SK-N-SH treated with all-trans-retinoic acid at 6 μM for 48 hours (cell line): ENCODE data around the gene HOXA2.

Experiments
- ATAC-seq: fragments of 200-7000 bp; cut with Tn5 transposase; 3 replicates; pipeline ENCODE4 v1.9.1; 2020; ENCODE audit warnings: mild to moderate bottlenecking, moderate library complexity
- ARNTL ChIP-seq: fragments of 450-650 bp; formaldehyde crosslinking; IDR thresholded peaks from 2 replicates; pipeline ENCODE4 v1.5.0; 2020; ENCODE audit warnings: low read depth, mild to moderate bottlenecking, moderate library complexity, borderline replicate concordance
- BACH2 ChIP-seq: fragments of 250-450 bp; sonication (Bioruptor Pico); IDR thresholded peaks from 2 replicates; pipeline ENCODE4 v1.9.0; 2021; ENCODE audit warnings: mild to moderate bottlenecking, borderline replicate concordance
- CREB5 ChIP-seq: fragments of 250-450 bp; sonication (Bioruptor Pico); IDR thresholded peaks from 2 replicates; pipeline ENCODE4 v1.5.1; 2020; ENCODE audit warnings: low read depth, mild to moderate bottlenecking, moderate library complexity
- CSDC2 ChIP-seq: fragments of 250-450 bp; sonication (Bioruptor Pico); IDR thresholded peaks from 2 replicates; pipeline ENCODE4 v1.5.0; 2020; ENCODE audit warnings: mild to moderate bottlenecking, moderate library complexity
- ISL1 ChIP-seq: fragments of 250-450 bp; sonication (Bioruptor Pico); IDR thresholded peaks from 2 replicates; pipeline ENCODE4 v2.1.2; 2022; ENCODE audit warnings: mild to moderate bottlenecking, moderate library complexity
- OSR1 ChIP-seq: fragments of 250-450 bp; sonication (Bioruptor Pico); IDR thresholded peaks from 2 replicates; pipeline ENCODE4 v1.8.0; 2022; ENCODE audit warnings: moderate library complexity, mild to moderate bottlenecking, inconsistent platforms
- PATZ1 ChIP-seq: fragments of 250-450 bp; sonication (Bioruptor Pico); IDR thresholded peaks from 2 replicates; pipeline ENCODE4 v1.8.0; 2020; ENCODE audit warnings: mild to moderate bottlenecking, moderate library complexity, borderline replicate concordance
- POU6F1 ChIP-seq: fragments of 250-450 bp; sonication (Bioruptor Pico); IDR thresholded peaks from 2 replicates; pipeline ENCODE4 v1.8.0; 2021; ENCODE audit warnings: low read depth, mild to moderate bottlenecking, moderate library complexity, borderline replicate concordance
- RARB ChIP-seq: fragments of 250-450 bp; sonication (Bioruptor Pico); IDR thresholded peaks from 2 replicates; pipeline ENCODE4 v1.8.0; 2021; ENCODE audit warnings: mild to moderate bottlenecking, moderate library complexity
- TCF4 ChIP-seq: fragments of 250-450 bp; sonication (Bioruptor Pico); IDR thresholded peaks from 2 replicates; pipeline ENCODE4 v1.8.0; 2021; ENCODE audit warnings: mild to moderate bottlenecking, moderate library complexity, borderline replicate concordance
- TOX ChIP-seq: fragments of 250-450 bp; sonication (Bioruptor Pico); IDR thresholded peaks from 2 replicates; pipeline ENCODE4 v1.8.0; 2021; ENCODE audit warnings: mild to moderate bottlenecking, moderate library complexity, borderline replicate concordance
- TSHZ2 ChIP-seq: fragments of 250-450 bp; sonication (Bioruptor Pico); IDR thresholded peaks from 2 replicates; pipeline ENCODE4 v1.5.0; 2020; ENCODE audit warnings: mild to moderate bottlenecking, moderate library complexity
- ZFP3 ChIP-seq: fragments of 250-450 bp; sonication (Bioruptor Pico); IDR thresholded peaks from 2 replicates; pipeline ENCODE4 v1.5.0; 2020; ENCODE audit warnings: mild to moderate bottlenecking, moderate library complexity
- ZFP30 ChIP-seq: fragments of 450-650 bp; formaldehyde crosslinking; IDR thresholded peaks from 2 replicates; pipeline ENCODE4 v1.5.0; 2022; ENCODE audit warnings: mild to moderate bottlenecking, moderate library complexity
- ZNF565 ChIP-seq: fragments of 450-650 bp; formaldehyde crosslinking; conservative IDR thresholded peaks from 2 replicates; pipeline ENCODE4 v1.5.0; 2020; ENCODE audit warnings: low read depth, mild to moderate bottlenecking, moderate library complexity
- ZNF70 ChIP-seq: fragments of 450-650 bp; formaldehyde crosslinking; IDR thresholded peaks from 2 replicates; pipeline ENCODE4 v1.5.0; 2020; ENCODE audit warnings: mild to moderate bottlenecking, moderate library complexity
- ZNF8 ChIP-seq: fragments of 450-650 bp; formaldehyde crosslinking; IDR thresholded peaks from 2 replicates; pipeline ENCODE4 v1.5.0; 2020; ENCODE audit warnings: mild to moderate bottlenecking, moderate library complexity
- TF ChIP-seq, protein P1 (sequence below): fragments of 250-450 bp; sonication (Bioruptor Pico); IDR thresholded peaks from 2 replicates; pipeline ENCODE4 v1.5.1; 2021; ENCODE audit warnings: mild to moderate bottlenecking, moderate library complexity

The HOXA2 gene

GRCh38 chr7:27096768-27097514 is 5.5 kb downstream of the HOXA2 start (continued):
- TF ChIP-seq, protein P1, sequence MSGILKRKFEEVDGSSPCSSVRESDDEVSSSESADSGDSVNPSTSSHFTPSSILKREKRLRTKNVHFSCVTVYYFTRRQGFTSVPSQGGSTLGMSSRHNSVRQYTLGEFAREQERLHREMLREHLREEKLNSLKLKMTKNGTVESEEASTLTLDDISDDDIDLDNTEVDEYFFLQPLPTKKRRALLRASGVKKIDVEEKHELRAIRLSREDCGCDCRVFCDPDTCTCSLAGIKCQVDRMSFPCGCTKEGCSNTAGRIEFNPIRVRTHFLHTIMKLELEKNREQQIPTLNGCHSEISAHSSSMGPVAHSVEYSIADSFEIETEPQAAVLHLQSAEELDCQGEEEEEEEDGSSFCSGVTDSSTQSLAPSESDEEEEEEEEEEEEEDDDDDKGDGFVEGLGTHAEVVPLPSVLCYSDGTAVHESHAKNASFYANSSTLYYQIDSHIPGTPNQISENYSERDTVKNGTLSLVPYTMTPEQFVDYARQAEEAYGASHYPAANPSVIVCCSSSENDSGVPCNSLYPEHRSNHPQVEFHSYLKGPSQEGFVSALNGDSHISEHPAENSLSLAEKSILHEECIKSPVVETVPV, result no peak
- no peak for TF ChIP-seq TCF4
- TF ChIP-seq BACH2 (CRISPR knock-in tag), result no peak
- TF ChIP-seq ARNTL, result no peak
- no peak for TF ChIP-seq POU6F1 (CRISPR knock-in tag)

- TF ChIP-seq CSDC2 (CRISPR knock-in tag) (no peak), ZNF8 (CRISPR knock-in tag) (no peak)
- no peak for ATAC-seq
Measured at GRCh38 chr7:27095897-27096767, 6.4 kb downstream of the HOXA2 start, which contains the start of gene HOXA1. Gene HOXA1 (minus strand): TSS chr7:27096000. CDS start chr7:27095912, 88 bp downstream.

- TF ChIP-seq PATZ1 (CRISPR knock-in tag), result no peak
- TF ChIP-seq TSHZ2, result no peak
- no peak for TF ChIP-seq TOX (CRISPR knock-in tag)
- TF ChIP-seq ZFP3, result no peak
- TF ChIP-seq ZNF565 (CRISPR knock-in tag), result no peak
- no peak for TF ChIP-seq RARB
- no peak for TF ChIP-seq ARNTL
- no peak for TF ChIP-seq ZFP30
- TF ChIP-seq TCF4, result no peak
- no peak for TF ChIP-seq ZNF8 (CRISPR knock-in tag)
- no peak for TF ChIP-seq CREB5 (CRISPR knock-in tag)
- TF ChIP-seq ISL1, result no peak
- no peak for TF ChIP-seq OSR1
- TF ChIP-seq ZNF70 (CRISPR knock-in tag), result no peak
- ATAC-seq, result no peak
Measured at GRCh38 chr7:27095050-27095896, 7.2 kb downstream of the HOXA2 start.
